Measurements from ENCODE around the gene ACOT11. TPM values are rescaled to one million over a fixed set of nuclear protein-coding genes. Genes with fewer than 3 reads are reported as not detected.

The ACOT11 gene
- polyA plus RNA-seq, 1 of the 3 experiments (the other 2 are of a cell fraction): 6.9 TPM

DNA sequence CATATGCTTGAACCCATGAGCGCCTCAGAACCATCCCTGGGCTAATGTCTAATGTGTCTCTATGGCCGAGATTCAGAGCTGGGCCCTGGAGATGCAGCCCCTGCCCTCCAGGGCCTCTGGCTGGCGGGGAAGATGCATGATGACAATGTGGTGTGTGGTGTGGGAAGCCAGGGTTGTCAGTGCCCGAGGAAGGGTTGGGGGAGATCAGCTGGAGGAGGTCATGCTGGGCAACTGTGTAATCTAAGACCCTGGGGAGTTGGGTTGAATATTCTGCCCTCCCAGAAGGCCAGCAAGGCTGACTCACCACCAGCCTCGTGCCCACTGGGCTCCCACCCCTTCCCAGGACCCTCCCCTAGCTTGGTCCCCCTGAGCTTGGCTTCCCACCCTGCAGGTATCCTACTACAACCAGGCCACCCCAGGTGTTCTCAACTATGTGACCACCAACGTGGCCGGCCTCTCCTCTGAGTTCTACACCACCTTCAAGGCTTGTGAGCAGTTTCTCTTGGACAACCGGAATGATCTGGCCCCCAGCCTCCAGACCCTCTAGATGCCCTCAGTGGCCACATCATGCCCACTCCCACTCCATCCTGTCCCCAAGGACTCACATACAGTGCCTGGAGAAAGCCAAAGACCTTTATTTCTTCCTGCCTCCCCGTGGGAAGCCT lies 60.7 kb downstream of the ACOT11 start:
- no peak overlapping the region for H3K4me2 ChIP-seq
- WGBS (ENCODE audit: low lambda C conversion rate): 97% methylated on average over 3 of the region's 9 CpGs
- no peaks in the 10 kb centered on the region for H3F3A ChIP-seq (replicated peaks; ENCODE audit: insufficient read depth)
- CTCF ChIA-PET: interaction anchor here (1.0 kb wide), 1 partner anchor 61 kb away, joined by 4 read pairs; the partner anchor contains the start of gene ACOT11
- H3K27ac ChIP-seq (ENCODE audit: low read depth in 2 of 2, low read length in 1 of 2): no peak overlapping the region
- TF ChIP-seq EZH2phosphoT487 (IDR thresholded peaks at IDR 0.05; ENCODE audit: borderline replicate concordance, low read depth): no peak
- no peak for TF ChIP-seq RXRA (IDR thresholded peaks at IDR 0.05; ENCODE audit: borderline replicate concordance, low read depth)
- TF ChIP-seq ELF1 (IDR thresholded peaks at IDR 0.05): no peak
- TF ChIP-seq, protein P1, sequence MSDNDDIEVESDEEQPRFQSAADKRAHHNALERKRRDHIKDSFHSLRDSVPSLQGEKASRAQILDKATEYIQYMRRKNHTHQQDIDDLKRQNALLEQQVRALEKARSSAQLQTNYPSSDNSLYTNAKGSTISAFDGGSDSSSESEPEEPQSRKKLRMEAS (IDR thresholded peaks at IDR 0.05; ENCODE audit: low read depth): no peak
- TF ChIP-seq, protein P2, sequence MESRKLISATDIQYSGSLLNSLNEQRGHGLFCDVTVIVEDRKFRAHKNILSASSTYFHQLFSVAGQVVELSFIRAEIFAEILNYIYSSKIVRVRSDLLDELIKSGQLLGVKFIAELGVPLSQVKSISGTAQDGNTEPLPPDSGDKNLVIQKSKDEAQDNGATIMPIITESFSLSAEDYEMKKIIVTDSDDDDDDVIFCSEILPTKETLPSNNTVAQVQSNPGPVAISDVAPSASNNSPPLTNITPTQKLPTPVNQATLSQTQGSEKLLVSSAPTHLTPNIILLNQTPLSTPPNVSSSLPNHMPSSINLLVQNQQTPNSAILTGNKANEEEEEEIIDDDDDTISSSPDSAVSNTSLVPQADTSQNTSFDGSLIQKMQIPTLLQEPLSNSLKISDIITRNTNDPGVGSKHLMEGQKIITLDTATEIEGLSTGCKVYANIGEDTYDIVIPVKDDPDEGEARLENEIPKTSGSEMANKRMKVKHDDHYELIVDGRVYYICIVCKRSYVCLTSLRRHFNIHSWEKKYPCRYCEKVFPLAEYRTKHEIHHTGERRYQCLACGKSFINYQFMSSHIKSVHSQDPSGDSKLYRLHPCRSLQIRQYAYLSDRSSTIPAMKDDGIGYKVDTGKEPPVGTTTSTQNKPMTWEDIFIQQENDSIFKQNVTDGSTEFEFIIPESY (IDR thresholded peaks at IDR 0.05; ENCODE audit: borderline replicate concordance, low read depth): no peak
- TF ChIP-seq, protein P3, sequence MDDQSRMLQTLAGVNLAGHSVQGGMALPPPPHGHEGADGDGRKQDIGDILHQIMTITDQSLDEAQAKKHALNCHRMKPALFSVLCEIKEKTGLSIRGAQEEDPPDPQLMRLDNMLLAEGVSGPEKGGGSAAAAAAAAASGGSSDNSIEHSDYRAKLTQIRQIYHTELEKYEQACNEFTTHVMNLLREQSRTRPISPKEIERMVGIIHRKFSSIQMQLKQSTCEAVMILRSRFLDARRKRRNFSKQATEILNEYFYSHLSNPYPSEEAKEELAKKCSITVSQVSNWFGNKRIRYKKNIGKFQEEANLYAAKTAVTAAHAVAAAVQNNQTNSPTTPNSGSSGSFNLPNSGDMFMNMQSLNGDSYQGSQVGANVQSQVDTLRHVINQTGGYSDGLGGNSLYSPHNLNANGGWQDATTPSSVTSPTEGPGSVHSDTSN (IDR thresholded peaks at IDR 0.05): no peak
- TF ChIP-seq GATA2 (CRISPR knock-in tag; IDR thresholded peaks at IDR 0.05): no peak
- TF ChIP-seq POLR2AphosphoS5 (IDR thresholded peaks at IDR 0.05; ENCODE audit: low read depth, low read length): no peak
- no peak for TF ChIP-seq TAF1 (IDR thresholded peaks at IDR 0.05; ENCODE audit: borderline replicate concordance, low read depth, low read length)
- H3K4me1 ChIP-seq (ENCODE audit: control insufficient read depth in 1 of 2, insufficient read depth in 2 of 2, low read depth in 1 of 2, low read length in 1 of 2): peaks cover 0 to 21% of the 10 kb centered on the region in 2 experiments; a peak in 1 of 4 replicates
- H3K9me2 ChIP-seq: no peaks in the 10 kb centered on the region
- H3K79me2 ChIP-seq (ENCODE audit: insufficient read depth): no peaks in the 10 kb centered on the region
- H4K20me1 ChIP-seq (ENCODE audit: insufficient read depth): no peaks in the 10 kb centered on the region
- H3K36me3 ChIP-seq (replicated peaks in 1 of 2; ENCODE audit: control insufficient read depth in 1 of 2, insufficient read depth in 2 of 2, low read length in 1 of 2): peaks cover 0 to 15% of the 10 kb centered on the region in 2 experiments
- H3K9ac ChIP-seq: no peak overlapping the region
- no peak for DNase-seq
- H2AFZ ChIP-seq (ENCODE audit: low read depth): no peak overlapping the region
- POLR2A ChIA-PET: no interaction called here
- H3K27me3 ChIP-seq (ENCODE audit: insufficient read depth): no peaks in the 10 kb centered on the region
- H3K9me3 ChIP-seq: no peaks in the 10 kb centered on the region
- H3K4me3 ChIP-seq (ENCODE audit: low read depth in 2 of 2, low read length in 1 of 2): no peak overlapping the region

DNA sequence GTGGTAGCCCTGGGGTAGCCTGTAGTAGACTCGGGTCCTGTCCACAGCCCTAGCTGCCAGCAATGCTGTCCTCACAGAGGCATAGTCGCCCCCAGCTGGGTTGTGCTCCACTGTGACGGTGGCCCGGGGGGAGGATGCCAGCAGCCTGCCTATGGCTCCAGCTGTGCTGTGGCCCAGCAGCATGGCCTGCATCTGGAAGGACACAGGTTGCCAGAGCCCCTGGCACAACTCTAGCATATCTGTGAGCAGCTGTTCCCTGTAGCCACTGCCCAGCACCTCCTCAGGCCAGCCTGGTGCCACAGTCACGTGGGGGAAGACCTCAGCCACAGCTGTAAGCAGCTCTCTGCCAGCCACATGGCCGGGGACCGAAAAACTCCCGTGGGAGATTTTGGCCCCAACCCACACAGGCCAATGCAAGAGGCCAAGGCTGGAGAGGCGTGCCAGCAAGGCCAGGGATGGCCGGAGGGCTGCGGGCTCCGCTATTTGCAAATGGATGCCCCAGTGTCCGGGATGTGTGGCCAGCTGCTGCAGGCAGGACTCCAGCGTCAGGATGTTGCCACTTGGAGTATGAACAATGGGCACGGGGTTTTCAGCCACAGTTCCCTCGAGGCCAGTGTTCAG lies 61.4 kb downstream of the ACOT11 start:
- Histone ChIP-seq H2AFZ (ENCODE audit: low read depth) (no peak overlapping the region), H3K4me3 (ENCODE audit: low read depth in 2 of 2, low read length in 1 of 2) (no peak overlapping the region), H3K27me3 (ENCODE audit: insufficient read depth) (no peaks in the 10 kb centered on the region), H3K9me3 (no peaks in the 10 kb centered on the region), H3K79me2 (ENCODE audit: insufficient read depth) (no peaks in the 10 kb centered on the region), H3K9ac (no peak overlapping the region), H3K4me2 (no peak overlapping the region), H3K4me1 (ENCODE audit: control insufficient read depth in 1 of 2, insufficient read depth in 2 of 2, low read depth in 1 of 2, low read length in 1 of 2) (peaks cover 0 to 18% of the 10 kb centered on the region in 2 experiments; a peak in 1 of 4 replicates), H3K36me3 (replicated peaks in 1 of 2; ENCODE audit: control insufficient read depth in 1 of 2, insufficient read depth in 2 of 2, low read length in 1 of 2) (peaks cover 0 to 15% of the 10 kb centered on the region in 2 experiments), H3F3A (replicated peaks; ENCODE audit: insufficient read depth) (no peaks in the 10 kb centered on the region), H3K27ac (ENCODE audit: low read depth in 2 of 2, low read length in 1 of 2) (no peak overlapping the region), H3K9me2 (no peaks in the 10 kb centered on the region), H4K20me1 (ENCODE audit: insufficient read depth) (no peaks in the 10 kb centered on the region)
- DNase-seq: no peak
- CTCF ChIA-PET: interaction anchor here (1.0 kb wide), 1 partner anchor 61 kb away, joined by 4 read pairs; the partner anchor contains the start of gene ACOT11
- POLR2A ChIA-PET: interaction anchor here (0.9 kb wide), 1 partner anchor 28 kb away, joined by 3 read pairs; no protein-coding TSS in a partner anchor
- TF ChIP-seq JUND (IDR thresholded peaks at IDR 0.05) (no peak), RAD21 (IDR thresholded peaks at IDR 0.05; ENCODE audit: low read length) (no peak), SIN3A (IDR thresholded peaks at IDR 0.05; ENCODE audit: borderline replicate concordance, low read depth, low read length) (no peak), NRF1 (IDR thresholded peaks at IDR 0.05; ENCODE audit: low read depth, low read length) (no peak), ELF1 (IDR thresholded peaks at IDR 0.05) (no peak), NFIC (IDR thresholded peaks at IDR 0.05; ENCODE audit: borderline replicate concordance) (no peak), MEF2A (IDR thresholded peaks at IDR 0.05; ENCODE audit: borderline replicate concordance, low read depth) (no peak), SMC3 (IDR thresholded peaks at IDR 0.05; ENCODE audit: low read depth, low read length) (no peak), EZH2phosphoT487 (IDR thresholded peaks at IDR 0.05; ENCODE audit: borderline replicate concordance, low read depth) (no peak)
- WGBS (ENCODE audit: low lambda C conversion rate): 28% methylated on average over 3 of the region's 16 CpGs
